Dedifferentiated amniotic fluid mesenchymal stem cell (primary cell): ENCODE results near the gene CR1L.
"Not testable (repeated sequence)": the region's sequence is repeated elsewhere in the genome, so short reads cannot be mapped to it uniquely, and the experiment has no call there.

Experiments used
- DNase-seq: peaks from one replicate; pipeline ENCODE4 v3.0.0-alpha.2; 2016; ENCODE audit errors: extremely low spot score

The CR1L gene

DNA sequence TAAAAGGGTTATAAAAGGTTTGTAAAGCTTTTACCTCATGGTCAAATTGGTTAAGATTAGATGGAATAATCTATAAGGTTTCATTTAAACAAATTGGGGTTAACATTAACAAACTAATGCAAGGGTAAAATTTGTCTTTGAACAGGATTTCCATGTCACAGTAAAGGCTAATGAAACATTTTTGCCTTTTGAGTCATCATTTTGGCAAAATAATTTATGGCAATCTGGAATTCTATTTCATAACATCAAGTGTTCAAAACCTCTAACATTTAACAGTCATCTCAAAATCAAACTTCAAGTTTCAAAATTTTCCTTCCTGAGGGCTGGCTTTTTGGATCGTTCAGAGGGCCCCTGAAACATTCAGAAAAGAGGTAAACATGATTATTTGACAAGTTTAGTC is 100.4 kb downstream of the CR1L start:
- peak; percentile 38 for DNase-seq

DNA sequence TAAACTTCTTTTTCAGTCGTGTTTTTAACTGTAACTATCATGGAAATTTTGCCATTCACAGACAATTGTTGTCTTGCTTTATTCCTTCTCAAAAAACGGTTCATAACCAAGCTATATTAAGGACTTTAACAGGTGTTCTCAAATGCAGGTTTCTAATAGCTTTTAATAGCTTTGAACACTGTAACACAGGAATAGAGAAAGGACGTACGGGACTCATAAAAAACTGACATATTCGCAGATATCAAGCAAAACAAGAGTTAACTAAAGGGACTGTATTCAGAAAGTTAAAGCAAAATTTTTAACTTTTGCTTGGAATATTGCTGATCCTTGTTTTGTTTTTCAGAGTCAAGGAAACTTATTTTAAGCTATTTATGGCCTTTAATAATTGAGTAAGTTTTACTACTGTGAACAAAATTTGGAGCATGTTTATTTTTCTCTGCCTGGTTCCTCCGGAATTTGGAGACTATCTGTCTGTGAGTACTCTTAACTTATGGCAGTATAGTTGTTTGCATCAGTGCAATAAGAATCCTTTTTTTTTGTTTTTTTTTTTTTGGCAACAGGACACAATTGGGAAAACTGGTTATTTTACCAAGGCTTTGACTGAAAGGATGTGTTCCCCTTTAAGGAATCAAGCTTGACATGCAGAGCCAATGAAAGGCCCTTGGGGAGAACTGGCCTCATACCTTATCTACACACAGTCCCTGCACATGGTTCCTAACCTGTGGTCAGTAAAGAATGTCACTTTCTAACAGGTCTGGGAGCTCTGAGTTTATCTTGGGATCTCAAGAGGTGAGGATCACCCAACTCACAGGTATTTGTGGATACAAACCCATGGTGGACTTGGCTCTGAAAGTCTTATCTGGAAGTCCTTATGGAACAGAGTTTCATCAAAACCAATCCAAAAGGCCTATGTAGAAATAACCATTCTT is 101.2 kb downstream of the CR1L start:
- no peak for DNase-seq

DNA sequence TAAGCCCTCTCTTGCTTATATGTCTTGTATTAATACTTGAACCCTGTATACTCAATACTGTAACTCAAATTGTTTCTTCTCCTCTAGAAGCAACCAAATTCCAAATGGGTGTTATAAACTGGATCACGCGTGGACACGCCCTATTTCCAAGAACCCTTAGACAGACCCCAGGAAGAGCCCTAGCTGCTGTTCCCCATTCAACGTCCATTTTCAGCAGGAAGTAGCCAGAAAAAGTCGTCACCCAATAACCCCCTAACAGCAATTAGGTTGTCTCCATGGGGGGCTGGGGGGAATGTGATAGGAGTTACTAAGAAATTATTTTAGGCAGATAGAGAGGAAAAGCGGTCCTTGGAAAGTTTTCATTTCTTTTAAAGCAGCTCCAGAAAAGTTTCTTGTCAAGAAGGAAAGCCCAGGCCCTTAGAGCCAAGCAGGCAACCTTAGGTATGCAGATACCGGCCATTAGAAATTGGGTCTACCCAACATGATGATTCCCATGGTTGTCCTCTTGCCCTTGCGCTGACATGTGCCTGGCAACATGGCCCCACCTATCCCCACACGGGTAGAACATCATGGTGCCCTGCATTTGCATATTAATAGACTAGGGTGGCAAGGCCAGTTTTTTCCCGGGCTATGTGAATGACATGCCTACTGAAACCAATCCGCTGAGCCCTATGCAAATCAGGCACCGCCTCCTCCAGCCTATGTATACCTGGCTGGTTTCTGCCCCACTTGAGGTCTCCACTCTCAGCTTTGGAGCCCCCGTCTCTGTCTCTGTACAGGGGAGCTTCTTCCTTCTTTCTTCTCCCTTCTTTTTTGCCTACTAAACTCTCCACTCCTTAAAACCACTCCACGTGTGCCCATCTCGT is 102.9 kb downstream of the CR1L start:
- DNase-seq = no peak

DNA sequence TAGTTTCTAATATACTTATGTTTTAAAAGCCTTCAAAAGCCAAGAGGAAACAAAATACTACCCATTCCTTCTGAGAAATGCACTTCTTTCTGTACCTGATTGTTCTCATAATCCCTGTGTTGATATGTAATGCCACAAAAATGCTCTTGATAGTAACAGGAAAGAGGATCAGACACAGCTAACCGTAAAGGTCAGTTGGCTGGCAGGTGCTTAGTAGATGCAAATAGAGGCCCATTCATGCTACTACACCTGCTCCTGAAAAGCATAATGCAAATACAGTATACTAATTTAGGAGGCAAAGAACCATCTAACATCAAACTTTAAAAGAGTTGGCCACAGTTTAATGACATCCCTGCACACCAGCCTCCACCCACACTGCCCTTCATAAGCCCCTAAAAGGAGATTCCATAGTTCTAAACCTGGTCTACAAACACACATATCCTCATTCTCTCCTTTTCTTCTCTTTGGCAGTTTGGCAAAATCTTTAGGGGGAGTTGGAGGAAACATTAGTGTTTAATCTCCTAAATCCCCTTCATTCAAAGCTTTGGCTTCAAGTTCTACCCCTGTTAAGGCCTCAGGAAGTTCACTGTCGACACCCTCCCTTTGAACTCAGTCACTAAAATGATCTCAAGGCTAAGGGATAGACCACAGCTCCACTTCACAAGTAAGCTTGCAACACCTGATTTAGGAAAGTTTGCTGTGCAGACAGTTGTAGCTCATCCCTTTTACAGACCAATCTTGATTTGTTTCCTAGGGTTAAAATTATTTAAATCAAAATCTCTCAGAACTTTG is 104.0 kb downstream of the CR1L start:
- no peak for DNase-seq

DNA sequence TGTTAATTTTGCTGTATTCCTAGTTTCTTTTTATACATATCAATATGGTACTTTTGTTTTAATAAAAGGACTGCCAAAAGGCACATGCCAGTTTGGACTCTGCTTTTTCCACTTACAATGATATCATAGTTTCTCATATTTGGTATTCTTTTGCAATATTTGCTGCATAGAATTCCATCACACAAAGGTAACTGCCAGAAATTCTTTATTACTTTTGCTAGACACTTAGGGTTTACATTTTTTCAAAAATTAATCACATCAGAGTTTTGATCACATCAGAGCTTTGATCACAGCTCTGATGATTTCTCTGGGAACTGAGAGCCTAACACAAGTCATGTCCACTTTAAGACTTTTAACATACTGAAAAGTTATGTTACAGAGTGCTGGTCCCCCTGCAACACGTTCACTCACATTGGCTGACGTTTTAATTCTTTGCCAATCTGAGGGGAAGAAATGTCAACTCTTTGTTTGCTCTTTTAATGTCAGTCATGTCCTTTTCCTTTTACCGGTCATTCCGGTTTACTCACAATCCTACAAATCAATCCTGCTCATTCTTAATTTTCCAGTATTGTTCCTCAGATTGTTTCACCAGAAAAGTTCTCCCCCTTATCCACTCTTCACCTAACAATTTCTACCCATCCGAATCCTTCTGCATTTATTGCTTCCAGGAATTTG is 105.8 kb downstream of the CR1L start:
- DNase-seq = no peak

DNA sequence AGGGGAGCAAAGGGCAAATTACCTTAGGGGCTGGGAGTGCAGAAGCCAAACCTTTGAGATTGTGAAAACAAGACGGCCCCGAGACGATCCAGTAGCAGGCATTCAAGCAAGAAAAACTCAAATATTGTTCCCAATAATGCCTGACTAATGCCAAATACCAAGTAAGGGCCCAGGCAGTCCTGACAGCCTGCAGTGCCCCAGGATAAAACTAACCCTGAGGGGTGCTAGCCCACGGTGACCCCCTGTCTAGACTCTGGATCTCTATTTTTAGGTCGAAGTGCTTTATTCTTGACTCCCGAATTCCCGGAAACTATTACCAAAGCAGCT is 106.5 kb downstream of the CR1L start:
- DNase-seq = not testable (repeated sequence)

DNA sequence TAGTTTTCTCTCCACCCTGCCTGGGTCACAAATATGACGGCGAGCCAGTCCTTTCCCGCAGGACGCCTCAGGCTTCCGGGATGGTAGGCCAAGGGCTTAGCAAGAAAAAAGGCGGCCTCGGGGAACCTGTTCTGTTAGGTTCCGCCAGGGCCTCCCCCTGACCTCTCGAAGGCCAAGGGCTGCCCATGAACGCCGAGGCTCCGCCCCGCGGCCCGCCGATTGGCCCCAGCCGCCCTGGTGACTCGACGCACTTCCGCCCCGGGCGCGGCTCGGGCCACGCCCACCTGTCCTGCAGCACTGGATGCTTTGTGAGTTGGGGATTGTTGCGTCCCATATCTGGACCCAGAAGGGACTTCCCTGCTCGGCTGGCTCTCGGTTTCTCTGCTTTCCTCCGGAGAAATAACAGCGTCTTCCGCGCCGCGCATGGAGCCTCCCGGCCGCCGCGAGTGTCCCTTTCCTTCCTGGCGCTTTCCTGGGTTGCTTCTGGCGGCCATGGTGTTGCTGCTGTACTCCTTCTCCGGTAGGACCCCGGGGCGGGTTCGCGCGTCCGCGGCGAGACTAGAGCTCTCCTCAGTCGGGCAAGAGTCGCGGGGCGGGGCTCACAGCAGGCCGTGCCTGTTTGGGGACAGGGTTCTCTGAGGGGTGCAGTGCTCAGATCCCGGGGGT is 107.0 kb downstream of the CR1L start, which contains the start of gene CD46:
TSS of gene CD46 (plus strand) at position 265 of the 666 bp plus-strand sequence. CDS start at position 424, 159 bp downstream.
- DNase-seq = peak; percentile 82

DNA sequence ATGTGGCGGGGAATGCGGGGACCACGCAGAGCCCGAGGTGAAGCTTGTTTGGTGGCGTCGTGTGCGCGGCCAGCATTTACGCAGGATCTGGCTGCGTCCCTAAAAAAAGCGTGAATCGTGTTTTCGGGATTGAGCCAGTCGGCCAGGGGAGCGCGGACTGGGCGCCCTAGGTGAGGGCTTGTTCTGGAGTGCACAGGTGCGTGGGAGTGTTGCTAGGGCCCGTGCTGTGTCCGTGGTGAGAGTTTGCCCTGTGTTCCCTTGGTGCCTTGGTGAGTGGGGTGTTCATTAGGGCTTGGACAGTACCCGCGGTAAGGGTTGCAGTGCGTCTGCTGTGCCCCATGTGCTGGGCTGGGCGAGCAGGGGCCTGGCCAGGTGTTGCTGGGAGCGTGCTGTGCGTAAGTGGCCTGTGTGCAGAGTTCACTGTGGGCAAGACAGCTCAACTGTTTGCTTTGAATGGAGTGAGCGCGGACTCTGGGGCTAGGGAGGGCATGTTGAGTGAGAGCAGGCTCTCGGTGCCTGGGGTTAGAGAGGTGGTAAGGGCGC is 107.6 kb downstream of the CR1L start:
- DNase-seq = no peak

DNA sequence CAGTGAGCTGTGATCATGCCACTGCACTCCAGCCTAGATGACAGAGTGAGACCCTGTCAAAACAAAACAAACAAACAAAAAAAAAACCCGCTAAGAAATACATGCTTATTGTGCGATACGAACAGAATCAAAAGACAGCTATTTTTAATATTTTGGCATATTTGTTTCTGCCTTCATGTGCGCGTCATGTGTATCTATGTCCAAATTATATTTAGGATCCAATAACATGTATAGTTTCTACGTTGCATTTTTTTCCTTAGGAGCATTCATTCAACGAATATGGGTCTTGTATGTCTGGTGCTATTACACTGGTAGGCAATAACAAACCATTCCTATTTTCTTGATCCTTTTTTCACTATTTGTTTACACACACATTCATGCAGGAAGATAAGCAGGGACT is 108.7 kb downstream of the CR1L start:
- no peak for DNase-seq

DNA sequence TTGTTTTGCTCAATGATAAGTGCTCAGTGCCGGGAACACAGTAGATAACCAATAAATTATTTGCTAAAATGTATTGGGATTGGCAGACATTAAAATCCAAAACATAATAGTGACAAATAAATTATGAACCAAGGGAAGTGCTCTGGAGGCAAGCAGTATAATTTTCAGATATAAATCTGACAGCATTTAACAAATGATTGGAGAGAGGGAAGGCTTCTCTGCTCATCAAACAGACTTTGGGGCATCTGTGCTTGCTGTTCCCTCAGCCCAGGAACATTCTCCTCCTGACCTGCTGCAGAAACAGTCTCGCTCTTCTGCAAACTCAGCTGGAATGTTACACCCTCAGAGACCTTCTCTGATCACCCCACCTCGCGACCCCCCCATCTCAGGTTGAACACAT is 109.1 kb downstream of the CR1L start:
- DNase-seq = no peak

DNA sequence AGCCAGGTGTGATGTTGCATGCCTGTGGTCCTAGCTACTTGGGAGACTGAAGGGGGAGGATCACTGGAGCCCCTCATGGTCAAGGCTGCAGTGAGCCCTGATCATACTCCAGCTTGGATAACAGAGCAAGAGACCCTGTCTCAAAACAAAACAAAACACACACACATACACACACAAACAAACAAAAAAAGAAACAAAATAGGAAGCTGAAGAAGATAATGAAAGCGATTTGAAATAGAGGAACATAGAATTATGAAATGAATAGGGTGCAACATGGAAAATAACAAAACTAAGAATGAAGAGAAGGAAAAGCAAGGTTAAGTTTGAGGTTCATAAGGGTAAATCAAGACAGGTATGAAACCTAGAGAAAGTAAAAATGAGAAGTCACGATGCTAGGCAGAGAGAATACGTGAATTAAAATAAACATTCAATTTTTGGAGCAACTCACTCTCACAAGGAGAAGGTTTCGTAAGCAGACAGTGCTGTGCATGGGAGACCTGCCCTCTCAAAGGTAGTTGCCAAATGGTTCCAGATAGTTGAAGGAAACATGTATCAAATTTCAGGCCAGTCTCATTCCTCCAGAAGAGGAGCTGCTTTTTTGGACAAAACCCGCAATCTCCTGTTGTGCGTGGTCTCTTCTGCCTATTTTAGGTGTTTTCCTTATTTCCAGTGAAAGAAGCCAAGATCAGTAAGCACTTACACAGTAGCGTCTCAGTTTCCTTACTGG is 110.2 kb downstream of the CR1L start:
- no peak for DNase-seq

DNA sequence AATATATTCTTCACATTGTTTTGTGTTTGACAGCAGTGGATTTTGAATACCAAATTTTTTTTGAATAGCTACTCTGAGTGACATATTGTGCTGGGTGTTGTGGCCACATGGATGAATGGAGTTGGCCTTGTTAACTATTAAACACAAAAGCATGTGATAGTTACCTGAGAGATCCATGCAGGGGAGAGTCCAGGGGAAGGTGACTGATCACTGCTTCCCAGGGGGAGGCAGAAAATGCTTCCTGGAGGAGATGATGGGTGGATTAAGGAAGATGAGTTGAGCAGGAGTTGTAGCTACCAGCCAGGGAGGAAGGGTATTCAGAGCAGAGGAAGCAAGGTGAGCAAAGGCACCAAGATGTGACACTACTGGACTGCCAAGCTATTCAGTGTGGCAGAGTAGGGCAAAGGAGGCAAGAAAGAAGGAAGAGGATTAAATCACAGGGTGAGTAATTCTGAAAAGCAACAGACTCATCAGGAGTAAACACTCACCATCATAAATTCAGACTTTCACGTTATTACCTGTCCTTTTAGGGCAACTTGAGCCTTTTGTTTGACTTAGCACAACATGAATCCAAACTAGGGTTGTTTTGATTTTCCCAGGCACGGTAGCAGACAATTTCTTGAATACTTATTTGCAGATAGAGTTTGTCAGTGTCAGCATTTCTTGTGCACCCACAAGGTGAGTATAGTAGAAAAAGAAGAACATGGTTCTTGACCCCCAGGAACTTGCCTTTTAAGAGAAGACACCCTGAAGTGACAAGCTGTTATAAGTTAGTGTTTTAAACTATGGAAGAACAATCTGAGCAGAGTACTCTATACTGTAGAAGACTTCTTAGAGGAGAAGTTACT is 111.1 kb downstream of the CR1L start:
- DNase-seq = no peak

DNA sequence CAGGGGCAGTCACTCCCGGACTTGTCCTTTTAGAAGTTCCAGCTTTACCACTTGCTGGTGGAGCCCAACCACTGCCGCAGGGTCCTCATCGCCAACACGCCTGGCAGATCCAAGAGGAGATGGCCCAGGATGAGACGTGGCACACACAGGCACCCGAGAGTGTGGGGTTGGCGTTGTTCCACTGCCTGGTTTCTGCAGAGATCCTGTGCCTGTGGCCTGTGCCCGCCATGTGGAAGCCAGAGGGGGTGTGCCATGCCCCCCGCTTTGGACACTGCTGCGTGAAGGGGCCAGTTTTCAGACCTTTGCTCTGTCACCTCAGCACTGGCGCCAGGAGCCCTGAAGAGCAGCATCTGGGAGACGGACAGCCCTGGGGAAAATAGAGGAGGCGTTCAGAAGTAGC is 117.7 kb downstream of the CR1L start:
- no peak for DNase-seq

DNA sequence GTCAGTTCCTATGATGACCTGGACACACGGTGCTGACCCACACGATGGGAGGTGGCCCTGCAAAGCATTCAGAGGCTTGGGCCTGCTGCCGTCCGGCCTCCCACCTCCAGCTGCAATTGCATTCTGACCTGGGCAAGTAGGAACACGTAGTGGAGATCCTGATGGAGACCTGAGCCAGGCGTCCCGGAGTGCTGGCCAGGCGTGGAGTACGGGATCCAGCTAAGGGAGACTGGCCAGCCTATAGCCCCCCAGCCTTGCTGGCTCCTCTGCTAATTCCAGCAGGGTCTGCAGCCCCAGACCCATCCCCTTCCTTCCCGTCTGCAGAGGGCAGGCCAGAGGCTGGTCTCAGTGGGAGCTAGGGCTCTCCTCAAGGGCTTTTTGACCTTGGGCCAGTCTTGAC is 118.2 kb downstream of the CR1L start:
- DNase-seq = no peak

DNA sequence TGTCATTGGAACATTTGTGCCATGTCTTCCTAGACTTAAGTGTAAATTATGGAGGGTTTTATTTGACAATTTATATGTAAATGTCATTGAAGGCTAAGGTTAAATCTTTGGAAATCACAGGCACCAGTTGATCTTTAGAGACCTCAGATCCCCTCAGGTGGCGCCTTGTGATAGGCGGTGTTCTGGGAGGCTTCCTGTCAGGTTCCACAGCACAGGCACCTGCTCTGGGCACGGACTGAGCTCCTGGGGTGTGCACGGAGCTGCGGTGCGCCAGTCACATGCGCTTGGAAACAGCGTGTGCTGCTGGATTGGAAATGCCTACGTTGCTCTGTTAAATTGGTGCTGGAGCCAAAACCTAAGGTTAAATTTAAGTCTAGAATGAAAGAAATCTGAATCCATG is 119.0 kb downstream of the CR1L start:
- no peak for DNase-seq

DNA sequence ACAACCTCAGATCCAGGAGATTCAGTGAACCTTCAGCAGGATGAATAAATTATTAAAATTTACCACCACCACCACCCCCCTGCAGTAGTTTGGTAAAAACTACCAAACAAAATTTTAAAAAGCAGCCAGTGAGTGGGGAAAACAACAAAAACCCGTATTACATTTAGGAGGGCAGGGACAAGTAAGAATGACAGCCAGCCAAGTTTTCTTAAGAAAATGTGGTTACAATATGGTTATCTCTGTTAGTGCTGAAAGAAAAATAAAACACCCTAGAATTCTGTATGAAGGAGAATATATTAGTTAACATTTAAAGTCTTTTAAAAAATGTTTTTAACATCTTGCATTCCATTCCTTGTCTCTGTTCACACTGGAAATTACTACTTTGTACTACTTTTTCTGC is 121.6 kb downstream of the CR1L start:
- no peak for DNase-seq

DNA sequence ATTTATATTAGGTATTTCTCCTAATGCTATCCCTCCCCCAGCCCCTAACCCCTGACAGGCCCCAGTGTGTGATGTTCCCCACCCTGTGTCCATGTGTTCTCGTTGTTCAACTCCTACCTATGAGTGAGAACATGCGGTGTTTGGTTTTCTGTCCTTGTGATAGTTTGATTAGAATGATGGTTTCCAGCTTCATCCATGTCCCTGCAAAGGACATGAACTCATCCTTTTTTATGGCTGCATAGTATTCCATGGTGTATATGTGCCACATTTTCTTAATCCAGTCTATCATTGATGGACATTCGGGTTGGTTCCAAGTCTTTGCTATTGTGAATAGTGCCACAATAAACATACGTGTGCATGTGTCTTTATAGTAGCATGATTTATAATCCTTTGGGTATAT is 125.6 kb downstream of the CR1L start:
- DNase-seq = not testable (repeated sequence)
